Measurements from ENCODE around the gene RBM47. TPM values are rescaled to one million over a fixed set of nuclear protein-coding genes. Genes with fewer than 3 reads are reported as not detected.
"Not testable (repeated sequence)": the region's sequence is repeated elsewhere in the genome, so short reads cannot be mapped to it uniquely, and the experiment has no call there.

The RBM47 gene
- total RNA-seq, 4 donors from 2014 or later = 200 to 369 (median 323) TPM

GRCh38 chr4:40454816-40455215, 174.8 kb downstream of the RBM47 start:
- no peaks in the 10 kb centered on the region for H3K27me3 ChIP-seq
- no peaks in the 10 kb centered on the region for H3K9me3 ChIP-seq
- intact Hi-C loops (cut with DNase I) = no loop called here
- no peak for DNase-seq
- H3K4me3 ChIP-seq (replicated peaks in 1 of 3) = no peak overlapping the region
- peaks cover 55 to 66% of the 10 kb centered on the region in 2 donors for H3K4me1 ChIP-seq
- H3K36me3 ChIP-seq = no peaks in the 10 kb centered on the region
- WGBS, 2 donors = 91 to 96% methylated on average over 2 of the region's 2 CpGs
- TF ChIP-seq POLR2A (IDR thresholded peaks at IDR 0.05) = no peak
- TF ChIP-seq CTCF (IDR thresholded peaks at IDR 0.05) = no peak
- peak overlapping the region; percentile 39 to 95 (median 70) for H3K27ac ChIP-seq

GRCh38 chr4:40453912-40454311, 175.8 kb downstream of the RBM47 start:
- no peak overlapping the region for H3K4me3 ChIP-seq (replicated peaks in 1 of 3)
- H3K27me3 ChIP-seq = no peaks in the 10 kb centered on the region
- no peaks in the 10 kb centered on the region for H3K9me3 ChIP-seq
- intact Hi-C loops (cut with DNase I) = no loop called here
- no peaks in the 10 kb centered on the region for H3K36me3 ChIP-seq
- peaks cover 47 to 65% of the 10 kb centered on the region in 2 donors for H3K4me1 ChIP-seq
- no peak for TF ChIP-seq POLR2A (IDR thresholded peaks at IDR 0.05)
- no peak for TF ChIP-seq CTCF (IDR thresholded peaks at IDR 0.05)
- DNase-seq = no peak
- H3K27ac ChIP-seq = peak overlapping the region; percentile 37 to 95 (median 70)
- WGBS, 2 donors = 83 to 87% methylated on average over 6 of the region's 6 CpGs

GRCh38 chr4:40448875-40449274, 180.8 kb downstream of the RBM47 start:
- no peaks in the 10 kb centered on the region for H3K36me3 ChIP-seq
- no peaks in the 10 kb centered on the region for H3K9me3 ChIP-seq
- no peaks in the 10 kb centered on the region for H3K27me3 ChIP-seq
- DNase-seq = peak; percentile 31 to 46
- intact Hi-C loops (cut with DNase I) = no loop called here
- WGBS, 2 donors = 78 to 83% methylated on average over 4 of the region's 4 CpGs
- no peak overlapping the region for H3K4me3 ChIP-seq (replicated peaks in 1 of 3)
- H3K4me1 ChIP-seq = peaks cover 44 to 59% of the 10 kb centered on the region in 2 donors
- H3K27ac ChIP-seq = peak overlapping the region in 2 of 3 donors; percentile 32 to 60
- TF ChIP-seq POLR2A (IDR thresholded peaks at IDR 0.05) (no peak), CTCF (IDR thresholded peaks at IDR 0.05) (no peak)

- intact Hi-C loops (cut with DNase I) = no loop called here
- H3K27ac ChIP-seq = peak overlapping the region; percentile 32 to 60 (median 54)
- peaks cover 25 to 41% of the 10 kb centered on the region in 2 donors for H3K4me1 ChIP-seq
- TF ChIP-seq POLR2A (IDR thresholded peaks at IDR 0.05) (no peak), CTCF (IDR thresholded peaks at IDR 0.05) (no peak)
- no peaks in the 10 kb centered on the region for H3K36me3 ChIP-seq
- no peaks in the 10 kb centered on the region for H3K27me3 ChIP-seq
- H3K4me3 ChIP-seq (replicated peaks in 1 of 3) = no peak overlapping the region
- DNase-seq = peak in 1 of 2 donors; percentile 29
- no peaks in the 10 kb centered on the region for H3K9me3 ChIP-seq
Observed at GRCh38 chr4:40446839-40447238, 182.8 kb downstream of the RBM47 start.

GRCh38 chr4:40446261-40446750, 183.4 kb downstream of the RBM47 start:
- H3K4me3 ChIP-seq (replicated peaks in 1 of 3); H3K36me3 ChIP-seq; intact Hi-C loops (cut with DNase I); DNase-seq; H3K9me3 ChIP-seq; H3K27me3 ChIP-seq: not testable (repeated sequence)
- H3K27ac ChIP-seq = peak overlapping the region; percentile 32 to 60 (median 54)
- peaks cover 29 to 41% of the 10 kb centered on the region in 2 donors for H3K4me1 ChIP-seq
- WGBS, 2 donors = 92 to 96% methylated on average over 2 of the region's 2 CpGs

All from thyroid gland (tissue), 4 donors.